Activated CD4-positive, CD25-positive, alpha-beta regulatory T cell treated with anti-CD3 and anti-CD28 coated beads, Interleukin-2, amount 50 U/mL, for 24 hours (primary cell): Measurements from ENCODE around the gene MMP13.
"Not testable (repeated sequence)": the region's sequence is repeated elsewhere in the genome, so short reads cannot be mapped to it uniquely, and the experiment has no call there.

Experiments used
- ATAC-seq, 2 donors: fragments of 150-1000 bp; cut with Tn5 transposase; one replicate each; pipeline ENCODE4 v1.10.0; 2021; ENCODE audit warnings: mild to moderate bottlenecking in 1 of 2, moderate library complexity in 1 of 2

The MMP13 gene

GRCh38 chr11:102935514-102935913 is 20.0 kb downstream of the MMP13 start:
- ATAC-seq = no peak

- ATAC-seq = no peak
Measured at GRCh38 chr11:102934735-102935134, 20.8 kb downstream of the MMP13 start.

- no peak for ATAC-seq
Measured at GRCh38 chr11:102933627-102934026, 21.9 kb downstream of the MMP13 start.

GRCh38 chr11:102932678-102933077 is 22.9 kb downstream of the MMP13 start:
- no peak for ATAC-seq

- no peak for ATAC-seq
Measured at GRCh38 chr11:102930451-102930850, 25.1 kb downstream of the MMP13 start.

GRCh38 chr11:102929972-102930371 is 25.6 kb downstream of the MMP13 start:
- ATAC-seq = no peak

GRCh38 chr11:102929166-102929565 is 26.4 kb downstream of the MMP13 start:
- ATAC-seq = no peak

GRCh38 chr11:102928247-102928646 is 27.3 kb downstream of the MMP13 start:
- ATAC-seq = no peak

GRCh38 chr11:102927624-102927990 is 27.9 kb downstream of the MMP13 start:
- ATAC-seq = no peak

- ATAC-seq = no peak
Measured at GRCh38 chr11:102926961-102927623, 28.4 kb downstream of the MMP13 start.

- no peak for ATAC-seq
Measured at GRCh38 chr11:102926517-102926916, 29.0 kb downstream of the MMP13 start.

- no peak for ATAC-seq
Measured at GRCh38 chr11:102925988-102926387, 29.5 kb downstream of the MMP13 start.

- ATAC-seq = no peak
Measured at GRCh38 chr11:102924851-102925380, 30.6 kb downstream of the MMP13 start.

- ATAC-seq = no peak
Measured at GRCh38 chr11:102921587-102922220, 33.8 kb downstream of the MMP13 start.

GRCh38 chr11:102920118-102920684 is 35.3 kb downstream of the MMP13 start:
- ATAC-seq = peak in 1 of 2 donors; percentile 21

- no peak for ATAC-seq
Measured at GRCh38 chr11:102915044-102915375, 40.5 kb downstream of the MMP13 start.

GRCh38 chr11:102914238-102915043 is 41.1 kb downstream of the MMP13 start:
- ATAC-seq = no peak

GRCh38 chr11:102912482-102912830 is 43.1 kb downstream of the MMP13 start:
- no peak for ATAC-seq

GRCh38 chr11:102911758-102912481 is 43.6 kb downstream of the MMP13 start:
- no peak for ATAC-seq

- ATAC-seq = not testable (repeated sequence)
Measured at GRCh38 chr11:102905848-102906247, 49.7 kb downstream of the MMP13 start.

GRCh38 chr11:102903895-102904294 is 51.6 kb downstream of the MMP13 start:
- ATAC-seq = not testable (repeated sequence)

- ATAC-seq = no peak
Measured at GRCh38 chr11:102900346-102900745, 55.2 kb downstream of the MMP13 start.
